Measurements from ENCODE around the gene PITRM1.

The PITRM1 gene

DNA sequence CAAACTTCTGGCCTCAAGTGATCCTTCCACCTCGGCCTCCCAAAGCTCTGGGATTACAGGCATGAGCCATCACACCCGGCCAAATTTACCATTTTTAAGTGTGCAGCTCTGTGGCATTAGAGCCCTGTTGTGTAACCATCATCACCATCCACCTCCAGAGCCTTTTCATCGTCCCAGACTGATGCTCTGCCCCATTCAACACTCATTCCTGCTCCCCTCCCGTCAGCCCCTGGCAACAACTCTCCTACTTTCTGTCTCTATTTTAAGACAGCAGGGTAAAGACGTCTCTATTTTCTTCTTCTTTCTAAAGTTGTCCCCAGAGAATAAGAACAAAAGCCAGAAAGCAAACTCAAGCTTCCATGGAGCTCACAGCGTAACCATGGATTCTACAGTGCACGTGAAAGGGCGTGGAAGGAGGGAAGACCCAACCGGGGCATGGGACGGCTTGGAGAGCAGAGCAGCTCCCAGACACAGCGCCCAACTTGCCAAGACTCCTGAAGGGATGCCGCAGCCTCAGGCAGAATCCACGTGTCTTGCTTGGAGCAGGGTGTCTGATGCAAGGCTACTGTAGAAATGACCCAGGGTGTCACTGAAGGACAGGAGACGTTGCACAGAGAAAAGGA lies 42.7 kb upstream of the PITRM1 start:
- no peak for DNase-seq (ENCODE audit: low read depth)
- no peak overlapping the region for H3K4me3 ChIP-seq (ENCODE audit: control insufficient read depth, low read depth, low read length)
- TF ChIP-seq, protein P1, sequence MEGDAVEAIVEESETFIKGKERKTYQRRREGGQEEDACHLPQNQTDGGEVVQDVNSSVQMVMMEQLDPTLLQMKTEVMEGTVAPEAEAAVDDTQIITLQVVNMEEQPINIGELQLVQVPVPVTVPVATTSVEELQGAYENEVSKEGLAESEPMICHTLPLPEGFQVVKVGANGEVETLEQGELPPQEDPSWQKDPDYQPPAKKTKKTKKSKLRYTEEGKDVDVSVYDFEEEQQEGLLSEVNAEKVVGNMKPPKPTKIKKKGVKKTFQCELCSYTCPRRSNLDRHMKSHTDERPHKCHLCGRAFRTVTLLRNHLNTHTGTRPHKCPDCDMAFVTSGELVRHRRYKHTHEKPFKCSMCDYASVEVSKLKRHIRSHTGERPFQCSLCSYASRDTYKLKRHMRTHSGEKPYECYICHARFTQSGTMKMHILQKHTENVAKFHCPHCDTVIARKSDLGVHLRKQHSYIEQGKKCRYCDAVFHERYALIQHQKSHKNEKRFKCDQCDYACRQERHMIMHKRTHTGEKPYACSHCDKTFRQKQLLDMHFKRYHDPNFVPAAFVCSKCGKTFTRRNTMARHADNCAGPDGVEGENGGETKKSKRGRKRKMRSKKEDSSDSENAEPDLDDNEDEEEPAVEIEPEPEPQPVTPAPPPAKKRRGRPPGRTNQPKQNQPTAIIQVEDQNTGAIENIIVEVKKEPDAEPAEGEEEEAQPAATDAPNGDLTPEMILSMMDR (conservative IDR thresholded peaks at IDR 0.05; ENCODE audit: control insufficient read depth, insufficient read depth, low read depth, low read length): no peak

DNA sequence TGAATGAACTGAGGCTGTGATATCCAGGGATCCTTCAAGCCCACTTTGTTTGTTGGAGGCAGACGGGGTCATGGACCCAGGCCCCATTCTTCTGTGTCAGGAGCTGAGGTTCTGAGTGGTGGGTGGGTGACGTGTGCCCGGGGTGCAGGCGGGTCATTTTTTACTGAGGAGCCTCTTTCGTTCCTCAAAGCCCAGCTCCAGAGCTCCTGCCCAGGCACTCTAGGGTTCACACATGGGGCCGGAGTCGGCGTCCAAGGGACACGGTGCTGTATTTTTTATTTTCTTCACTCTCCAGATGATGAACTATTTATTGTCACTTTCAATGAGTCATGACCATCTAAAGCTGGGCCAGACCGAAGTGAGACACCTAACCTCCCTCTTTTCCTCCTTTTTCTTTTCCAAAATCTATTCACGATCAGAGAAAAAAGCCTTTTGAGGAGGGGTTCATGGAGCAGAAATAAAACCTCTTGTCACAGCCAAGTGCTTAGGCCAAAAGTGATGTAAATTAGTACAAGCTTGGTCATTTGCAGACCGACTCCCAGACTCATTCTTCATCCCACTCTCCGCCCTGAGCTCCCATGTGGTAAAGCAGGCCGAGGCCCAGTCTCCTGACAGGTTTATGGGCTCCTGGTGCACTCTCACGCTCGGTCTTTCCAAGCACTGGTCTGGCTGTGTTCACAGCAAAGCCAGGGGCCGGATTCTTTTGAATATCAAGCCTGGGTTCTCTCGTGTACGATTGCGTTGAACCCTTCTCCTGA lies 41.4 kb upstream of the PITRM1 start:
- TF ChIP-seq, protein P1 (conservative IDR thresholded peaks at IDR 0.05; ENCODE audit: control insufficient read depth, insufficient read depth, low read depth, low read length): no peak
- DNase-seq (ENCODE audit: low read depth): no peak

DNA sequence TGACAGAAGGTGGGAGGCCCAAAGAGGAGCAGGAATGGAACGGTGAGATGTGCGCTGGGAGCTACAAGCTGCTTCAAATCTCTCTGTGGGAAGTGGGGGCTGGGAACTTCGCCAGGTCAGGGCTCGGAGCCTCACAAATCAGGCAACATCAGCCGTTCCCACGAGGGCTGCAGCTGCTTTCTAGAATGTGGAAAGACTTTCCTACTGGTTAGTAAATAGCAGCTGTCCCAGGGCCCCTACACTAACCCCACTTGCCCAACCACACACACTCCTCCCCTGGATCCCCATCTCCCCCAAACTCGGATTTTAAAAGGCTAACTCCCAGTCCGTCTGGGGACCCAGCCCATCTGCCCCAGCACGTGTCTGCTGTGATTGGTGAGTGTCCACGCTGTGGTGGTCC lies 40.6 kb upstream of the PITRM1 start:
- TF ChIP-seq, protein P1 (conservative IDR thresholded peaks at IDR 0.05; ENCODE audit: control insufficient read depth, insufficient read depth, low read depth, low read length): no peak
- H3K4me3 ChIP-seq (ENCODE audit: control insufficient read depth, low read depth, low read length): no peak overlapping the region
- peak; percentile 33 for DNase-seq (ENCODE audit: low read depth)

More for the DNA sequence above, 41.4 kb upstream of the PITRM1 start:
- H3K4me3 ChIP-seq (ENCODE audit: control insufficient read depth, low read depth, low read length): no peak overlapping the region

DNA sequence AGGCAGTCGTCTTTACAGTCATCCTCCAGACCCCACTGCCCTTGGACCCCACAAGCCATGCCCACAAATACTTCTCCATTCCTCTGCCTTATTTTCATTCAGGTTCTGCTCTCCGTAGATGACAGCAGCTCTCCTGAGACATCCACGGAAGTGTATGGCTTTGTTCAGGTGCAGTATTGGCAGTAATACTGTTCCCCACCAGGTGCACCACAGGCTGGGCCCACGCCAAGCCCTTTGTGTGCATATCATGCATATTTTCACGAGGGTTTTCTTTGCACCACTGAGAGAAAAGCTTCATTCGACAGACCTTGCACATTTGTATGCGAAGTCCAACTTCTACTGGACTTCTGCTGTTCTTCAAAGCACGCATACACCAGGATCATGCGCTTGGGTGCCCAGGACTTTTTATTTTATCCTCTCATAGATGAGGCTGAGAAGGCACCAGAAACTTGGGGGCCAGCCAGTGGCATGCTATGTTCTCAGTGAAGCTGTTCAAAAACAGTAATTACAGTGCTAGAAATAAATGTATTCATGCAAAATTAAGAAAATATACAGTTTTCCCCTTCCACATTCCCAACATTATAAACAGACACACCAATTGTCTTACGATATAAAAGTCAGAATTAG lies 37.8 kb upstream of the PITRM1 start:
- no peak for DNase-seq (ENCODE audit: low read depth)
- TF ChIP-seq, protein P1 (conservative IDR thresholded peaks at IDR 0.05; ENCODE audit: control insufficient read depth, insufficient read depth, low read depth, low read length): no peak
- no peak overlapping the region for H3K4me3 ChIP-seq (ENCODE audit: control insufficient read depth, low read depth, low read length)

DNA sequence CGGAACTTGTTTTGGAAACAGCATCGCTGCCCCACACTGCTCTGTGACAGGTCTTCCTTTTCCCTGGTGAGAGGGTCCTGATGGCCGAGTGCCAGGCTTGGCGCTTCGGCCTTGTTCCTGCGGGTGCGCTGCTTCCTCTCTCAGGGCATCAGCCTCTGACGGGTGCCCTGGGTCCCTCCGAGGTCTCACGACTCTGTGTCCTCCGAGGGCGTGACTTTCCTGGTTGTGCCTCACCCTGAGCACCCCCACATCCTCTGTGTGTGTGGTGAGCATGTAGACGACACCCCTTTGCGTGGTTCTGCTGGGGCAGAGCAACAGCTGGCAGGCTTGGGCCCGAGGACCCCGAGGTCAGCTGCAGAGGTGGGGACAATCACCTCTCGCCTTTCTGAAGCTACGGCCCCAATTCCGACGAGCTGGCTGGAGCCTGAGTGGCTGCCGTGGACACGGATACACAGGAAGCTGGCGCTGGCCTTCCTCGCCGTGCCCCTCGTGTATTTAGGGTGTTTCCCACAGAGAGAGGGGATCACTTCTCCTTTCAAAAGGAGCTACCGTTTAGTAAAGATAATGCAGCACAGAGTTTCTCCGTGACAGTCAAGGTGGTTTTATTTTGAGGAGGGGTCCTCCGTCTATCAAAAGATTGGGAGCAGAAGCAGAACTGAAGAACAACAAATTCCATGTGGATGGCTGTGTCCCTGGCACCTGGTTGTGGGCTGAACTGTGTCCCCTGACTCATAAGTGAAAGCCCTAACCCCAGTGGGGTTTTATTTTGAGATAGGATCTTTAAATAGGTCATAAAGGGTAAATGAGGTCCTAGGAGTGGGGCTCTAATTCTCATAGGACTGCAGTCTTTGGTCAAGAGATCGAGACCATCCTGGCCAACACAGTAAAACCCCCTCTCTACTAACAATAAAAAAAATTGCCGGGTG lies 36.2 kb upstream of the PITRM1 start:
- H3K4me3 ChIP-seq (ENCODE audit: control insufficient read depth, low read depth, low read length): no peak overlapping the region
- DNase-seq (ENCODE audit: low read depth): no peak
- TF ChIP-seq, protein P1 (conservative IDR thresholded peaks at IDR 0.05; ENCODE audit: control insufficient read depth, insufficient read depth, low read depth, low read length): no peak

DNA sequence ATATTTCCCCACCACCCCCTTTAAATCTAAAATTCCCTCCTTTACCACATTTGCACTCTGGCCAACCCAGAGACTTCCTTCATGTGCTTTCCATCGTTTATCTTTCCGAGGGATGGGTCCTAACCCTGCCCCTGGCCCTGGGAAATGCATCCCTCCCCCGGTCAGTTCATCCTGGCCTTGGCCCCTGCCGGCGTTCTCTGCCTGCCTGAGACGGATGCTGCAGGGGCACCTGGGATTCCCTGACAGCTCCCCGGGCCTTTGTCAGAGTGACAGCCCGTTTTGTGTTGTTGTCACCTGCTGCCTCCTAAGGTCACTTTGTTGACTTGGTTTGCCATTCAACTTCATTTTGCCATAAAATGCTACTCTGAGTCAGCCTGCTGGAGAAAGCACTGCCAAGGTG lies 34.8 kb upstream of the PITRM1 start:
- no peak overlapping the region for H3K4me3 ChIP-seq (ENCODE audit: control insufficient read depth, low read depth, low read length)
- DNase-seq (ENCODE audit: low read depth): no peak
- TF ChIP-seq, protein P1 (conservative IDR thresholded peaks at IDR 0.05; ENCODE audit: control insufficient read depth, insufficient read depth, low read depth, low read length): no peak
